ENCODE results near the gene CFAP119. TPM values are rescaled to one million over a fixed set of nuclear protein-coding genes. Genes with fewer than 3 reads are reported as not detected.

Gene CFAP119
- total and polyA plus RNA-seq, 2 of the 8 experiments (the other 6 are each of a cell fraction or from before 2014, with no cell fraction given), result 5.6 to 6.0 TPM

DNA sequence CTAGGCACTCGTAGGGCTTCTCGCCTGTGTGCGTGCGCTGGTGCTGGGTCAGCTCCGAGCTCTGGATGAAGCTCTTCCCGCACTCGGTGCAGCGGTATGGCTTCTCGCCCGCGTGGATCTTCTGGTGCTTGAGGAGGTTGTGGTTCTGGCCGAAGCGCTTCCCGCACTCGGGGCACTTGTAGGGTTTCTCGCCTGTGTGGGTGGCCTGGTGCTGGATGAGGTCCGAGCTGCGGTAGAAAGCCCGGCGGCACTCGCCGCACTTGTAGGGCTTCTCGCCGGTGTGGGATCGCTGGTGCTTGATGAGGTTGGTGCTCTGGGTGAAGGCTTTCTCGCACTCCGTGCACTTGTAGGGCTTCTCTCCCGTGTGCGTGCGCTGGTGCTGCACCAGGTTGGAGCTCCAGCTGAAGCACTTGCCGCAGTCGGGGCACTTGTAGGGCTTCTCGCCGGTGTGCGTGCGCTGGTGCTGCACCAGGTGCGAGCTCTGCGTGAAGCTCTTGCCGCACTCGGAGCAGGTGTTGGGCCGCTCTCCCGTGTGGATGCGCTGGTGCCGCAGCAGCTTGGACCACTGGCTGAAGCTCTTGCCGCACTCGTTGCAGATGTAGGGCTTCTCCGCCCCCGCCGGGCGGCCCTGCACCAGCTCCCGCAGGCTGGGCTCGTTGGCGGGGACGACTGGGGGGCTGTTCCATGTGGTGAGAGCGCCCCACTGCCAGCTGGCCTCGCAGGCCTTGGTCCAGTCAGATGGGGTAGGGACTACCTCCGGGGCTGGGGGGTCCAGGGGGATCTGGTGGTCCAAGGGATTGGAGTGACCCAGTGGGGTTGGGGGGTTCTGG is 21.6 kb upstream of the CFAP119 start (continued):
- TF ChIP-seq POU5F1 (IDR thresholded peaks at IDR 0.05; ENCODE audit: low read depth, low read length), result no peak
- TF ChIP-seq, protein P1, sequence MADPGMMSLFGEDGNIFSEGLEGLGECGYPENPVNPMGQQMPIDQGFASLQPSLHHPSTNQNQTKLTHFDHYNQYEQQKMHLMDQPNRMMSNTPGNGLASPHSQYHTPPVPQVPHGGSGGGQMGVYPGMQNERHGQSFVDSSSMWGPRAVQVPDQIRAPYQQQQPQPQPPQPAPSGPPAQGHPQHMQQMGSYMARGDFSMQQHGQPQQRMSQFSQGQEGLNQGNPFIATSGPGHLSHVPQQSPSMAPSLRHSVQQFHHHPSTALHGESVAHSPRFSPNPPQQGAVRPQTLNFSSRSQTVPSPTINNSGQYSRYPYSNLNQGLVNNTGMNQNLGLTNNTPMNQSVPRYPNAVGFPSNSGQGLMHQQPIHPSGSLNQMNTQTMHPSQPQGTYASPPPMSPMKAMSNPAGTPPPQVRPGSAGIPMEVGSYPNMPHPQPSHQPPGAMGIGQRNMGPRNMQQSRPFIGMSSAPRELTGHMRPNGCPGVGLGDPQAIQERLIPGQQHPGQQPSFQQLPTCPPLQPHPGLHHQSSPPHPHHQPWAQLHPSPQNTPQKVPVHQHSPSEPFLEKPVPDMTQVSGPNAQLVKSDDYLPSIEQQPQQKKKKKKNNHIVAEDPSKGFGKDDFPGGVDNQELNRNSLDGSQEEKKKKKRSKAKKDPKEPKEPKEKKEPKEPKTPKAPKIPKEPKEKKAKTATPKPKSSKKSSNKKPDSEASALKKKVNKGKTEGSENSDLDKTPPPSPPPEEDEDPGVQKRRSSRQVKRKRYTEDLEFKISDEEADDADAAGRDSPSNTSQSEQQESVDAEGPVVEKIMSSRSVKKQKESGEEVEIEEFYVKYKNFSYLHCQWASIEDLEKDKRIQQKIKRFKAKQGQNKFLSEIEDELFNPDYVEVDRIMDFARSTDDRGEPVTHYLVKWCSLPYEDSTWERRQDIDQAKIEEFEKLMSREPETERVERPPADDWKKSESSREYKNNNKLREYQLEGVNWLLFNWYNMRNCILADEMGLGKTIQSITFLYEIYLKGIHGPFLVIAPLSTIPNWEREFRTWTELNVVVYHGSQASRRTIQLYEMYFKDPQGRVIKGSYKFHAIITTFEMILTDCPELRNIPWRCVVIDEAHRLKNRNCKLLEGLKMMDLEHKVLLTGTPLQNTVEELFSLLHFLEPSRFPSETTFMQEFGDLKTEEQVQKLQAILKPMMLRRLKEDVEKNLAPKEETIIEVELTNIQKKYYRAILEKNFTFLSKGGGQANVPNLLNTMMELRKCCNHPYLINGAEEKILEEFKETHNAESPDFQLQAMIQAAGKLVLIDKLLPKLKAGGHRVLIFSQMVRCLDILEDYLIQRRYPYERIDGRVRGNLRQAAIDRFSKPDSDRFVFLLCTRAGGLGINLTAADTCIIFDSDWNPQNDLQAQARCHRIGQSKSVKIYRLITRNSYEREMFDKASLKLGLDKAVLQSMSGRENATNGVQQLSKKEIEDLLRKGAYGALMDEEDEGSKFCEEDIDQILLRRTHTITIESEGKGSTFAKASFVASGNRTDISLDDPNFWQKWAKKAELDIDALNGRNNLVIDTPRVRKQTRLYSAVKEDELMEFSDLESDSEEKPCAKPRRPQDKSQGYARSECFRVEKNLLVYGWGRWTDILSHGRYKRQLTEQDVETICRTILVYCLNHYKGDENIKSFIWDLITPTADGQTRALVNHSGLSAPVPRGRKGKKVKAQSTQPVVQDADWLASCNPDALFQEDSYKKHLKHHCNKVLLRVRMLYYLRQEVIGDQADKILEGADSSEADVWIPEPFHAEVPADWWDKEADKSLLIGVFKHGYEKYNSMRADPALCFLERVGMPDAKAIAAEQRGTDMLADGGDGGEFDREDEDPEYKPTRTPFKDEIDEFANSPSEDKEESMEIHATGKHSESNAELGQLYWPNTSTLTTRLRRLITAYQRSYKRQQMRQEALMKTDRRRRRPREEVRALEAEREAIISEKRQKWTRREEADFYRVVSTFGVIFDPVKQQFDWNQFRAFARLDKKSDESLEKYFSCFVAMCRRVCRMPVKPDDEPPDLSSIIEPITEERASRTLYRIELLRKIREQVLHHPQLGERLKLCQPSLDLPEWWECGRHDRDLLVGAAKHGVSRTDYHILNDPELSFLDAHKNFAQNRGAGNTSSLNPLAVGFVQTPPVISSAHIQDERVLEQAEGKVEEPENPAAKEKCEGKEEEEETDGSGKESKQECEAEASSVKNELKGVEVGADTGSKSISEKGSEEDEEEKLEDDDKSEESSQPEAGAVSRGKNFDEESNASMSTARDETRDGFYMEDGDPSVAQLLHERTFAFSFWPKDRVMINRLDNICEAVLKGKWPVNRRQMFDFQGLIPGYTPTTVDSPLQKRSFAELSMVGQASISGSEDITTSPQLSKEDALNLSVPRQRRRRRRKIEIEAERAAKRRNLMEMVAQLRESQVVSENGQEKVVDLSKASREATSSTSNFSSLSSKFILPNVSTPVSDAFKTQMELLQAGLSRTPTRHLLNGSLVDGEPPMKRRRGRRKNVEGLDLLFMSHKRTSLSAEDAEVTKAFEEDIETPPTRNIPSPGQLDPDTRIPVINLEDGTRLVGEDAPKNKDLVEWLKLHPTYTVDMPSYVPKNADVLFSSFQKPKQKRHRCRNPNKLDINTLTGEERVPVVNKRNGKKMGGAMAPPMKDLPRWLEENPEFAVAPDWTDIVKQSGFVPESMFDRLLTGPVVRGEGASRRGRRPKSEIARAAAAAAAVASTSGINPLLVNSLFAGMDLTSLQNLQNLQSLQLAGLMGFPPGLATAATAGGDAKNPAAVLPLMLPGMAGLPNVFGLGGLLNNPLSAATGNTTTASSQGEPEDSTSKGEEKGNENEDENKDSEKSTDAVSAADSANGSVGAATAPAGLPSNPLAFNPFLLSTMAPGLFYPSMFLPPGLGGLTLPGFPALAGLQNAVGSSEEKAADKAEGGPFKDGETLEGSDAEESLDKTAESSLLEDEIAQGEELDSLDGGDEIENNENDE (IDR thresholded peaks at IDR 0.05; ENCODE audit: insufficient replicate concordance, low read length), result no peak
- no peak for TF ChIP-seq TEAD4 (IDR thresholded peaks at IDR 0.05; ENCODE audit: low read depth, low read length)

Data from H1 (cell line).